OCI-M2 (cell line): Measurements from ENCODE around the gene HIPK2.
"Not testable (repeated sequence)": the region's sequence is repeated elsewhere in the genome, so short reads cannot be mapped to it uniquely, and the experiment has no call there.

ENCODE experiments used
- DNase-seq: peaks from one replicate; lab custom pipeline; 2025; ENCODE audit not compliant: unreplicated experiment; lab: John Stamatoyannopoulos, UW

HIPK2 gene

GRCh38 chr7:139630643-139631519, 146.9 kb downstream of the HIPK2 start:
- no peak for DNase-seq

DNA sequence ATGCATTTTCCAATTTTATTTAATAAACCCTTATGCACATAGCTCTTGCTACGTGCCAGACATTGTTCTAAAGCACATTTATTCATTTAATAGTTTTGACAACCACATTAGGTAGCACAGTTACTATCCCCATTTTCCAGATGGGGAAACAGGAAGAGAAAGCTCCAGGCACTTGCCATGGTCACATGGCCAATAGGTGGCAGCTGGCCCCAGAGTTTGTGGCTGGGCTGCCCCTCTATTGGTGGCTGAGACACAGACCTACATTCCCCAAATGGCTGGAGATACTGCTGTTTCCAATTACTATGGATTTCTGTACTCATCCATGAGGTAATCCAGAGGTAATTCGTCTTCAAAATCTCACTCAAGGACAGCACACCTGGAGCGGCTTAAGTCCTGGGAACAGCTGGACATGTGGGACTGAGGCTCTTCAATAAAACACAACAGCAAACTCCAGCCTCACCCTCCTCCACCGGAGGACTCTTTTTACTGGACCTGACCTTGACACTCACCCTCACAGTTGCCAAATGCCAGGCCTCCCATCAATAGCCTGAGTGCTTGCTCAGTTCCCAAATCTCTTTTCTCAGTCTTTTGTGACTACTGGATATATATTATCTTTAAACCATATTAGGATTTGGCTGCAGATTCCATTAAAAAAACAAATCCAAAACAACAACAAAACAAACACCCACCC, 148.3 kb downstream of the HIPK2 start:
- DNase-seq, result no peak

DNA sequence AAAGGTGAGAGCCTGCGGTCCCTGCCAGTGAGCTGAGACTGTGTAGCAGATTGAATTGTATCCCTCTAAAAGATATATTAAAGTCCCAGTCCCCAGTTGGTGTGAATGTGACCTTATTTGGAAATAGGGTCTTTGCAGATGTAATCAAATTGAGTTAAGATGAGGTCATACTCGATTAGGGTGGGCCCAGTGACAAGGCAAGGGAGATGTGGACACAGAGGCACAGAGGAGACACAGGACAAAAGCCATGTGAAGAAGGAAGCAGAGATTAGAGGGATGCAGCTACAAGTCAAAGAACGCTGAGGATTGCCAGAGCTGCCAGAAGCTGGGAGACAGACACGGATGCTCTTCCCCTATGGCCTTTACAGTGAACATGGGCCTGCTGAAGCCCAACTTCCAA, 150.0 kb downstream of the HIPK2 start:
- DNase-seq, result no peak

DNA sequence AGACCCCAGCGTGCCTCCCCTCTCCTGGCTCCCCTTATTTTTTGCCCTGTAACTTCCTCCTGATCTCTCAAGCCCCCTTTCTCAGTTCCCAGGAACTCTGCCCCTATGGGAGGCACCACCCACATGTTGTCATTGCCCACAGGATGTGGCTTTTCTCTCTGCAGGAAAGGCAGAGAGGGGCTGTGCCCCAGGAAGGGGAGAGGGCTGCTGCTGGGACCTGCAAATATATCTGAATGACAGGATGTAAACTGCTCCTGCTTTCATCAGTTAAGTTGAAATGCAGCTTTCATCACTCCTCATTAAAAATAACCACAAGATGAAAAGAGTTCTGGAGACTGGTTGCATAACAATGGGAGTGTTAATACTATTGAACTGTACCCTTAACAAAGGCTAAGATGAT, 151.0 kb downstream of the HIPK2 start:
- DNase-seq, result no peak

DNA sequence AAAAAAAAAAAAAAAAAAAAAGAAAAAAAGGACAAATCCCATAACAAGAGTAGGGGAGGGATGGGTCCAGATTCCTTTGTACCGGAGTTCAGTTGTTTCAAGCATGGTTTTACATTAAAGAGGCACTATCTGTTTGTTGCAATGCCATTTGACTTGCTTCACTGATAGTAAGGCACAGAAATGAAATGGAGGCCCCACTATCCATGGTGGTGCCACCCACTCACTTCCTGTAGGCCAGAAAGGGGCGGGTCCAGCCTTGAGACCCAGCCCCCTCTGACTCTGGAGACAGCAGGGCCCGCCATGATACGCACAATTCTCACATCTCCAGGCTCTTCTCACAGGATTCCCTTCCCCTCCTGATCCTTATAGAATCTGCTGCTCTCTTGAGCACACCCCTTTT, 154.3 kb downstream of the HIPK2 start:
- DNase-seq, result no peak

- no peak for DNase-seq
These were observed 157.0 kb downstream of the HIPK2 start for GRCh38 chr7:139620676-139621344.

DNA sequence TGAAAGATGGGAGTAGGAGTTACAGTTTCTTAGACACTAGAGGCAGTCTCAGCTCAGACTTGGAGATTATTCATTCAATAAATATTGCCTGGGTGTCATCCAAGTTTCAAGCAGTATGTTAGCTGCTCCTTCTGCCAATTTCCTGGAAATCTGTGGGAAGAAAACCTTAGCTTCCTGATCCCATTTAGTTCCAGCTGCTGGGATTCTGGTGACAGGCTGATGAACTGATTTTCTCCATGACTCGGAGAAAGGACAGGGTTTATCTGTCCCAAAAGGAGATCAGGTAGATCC, 158.5 kb downstream of the HIPK2 start:
- no peak for DNase-seq

- DNase-seq, result no peak
These were observed 159.1 kb downstream of the HIPK2 start for GRCh38 chr7:139618482-139619366.

DNA sequence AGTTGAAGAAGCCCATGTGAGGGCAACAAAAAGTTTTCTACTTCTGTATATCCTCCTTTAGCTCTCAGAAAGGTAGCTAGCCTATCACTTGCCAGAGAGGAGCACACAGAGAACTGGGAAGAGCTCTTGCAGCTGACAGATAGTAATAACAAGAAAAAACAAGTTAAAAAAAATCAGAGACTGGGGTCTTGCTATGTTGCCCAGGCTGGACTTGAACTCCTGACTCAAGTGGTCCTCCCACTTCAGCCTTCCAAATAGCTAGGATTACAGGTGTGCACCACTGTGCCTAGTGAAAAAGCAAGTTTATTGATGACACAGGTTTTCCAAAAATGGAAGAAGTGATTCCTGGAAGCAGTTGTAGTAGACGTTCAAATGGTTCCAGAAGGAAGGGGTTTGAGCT, 160.7 kb downstream of the HIPK2 start:
- no peak for DNase-seq

DNA sequence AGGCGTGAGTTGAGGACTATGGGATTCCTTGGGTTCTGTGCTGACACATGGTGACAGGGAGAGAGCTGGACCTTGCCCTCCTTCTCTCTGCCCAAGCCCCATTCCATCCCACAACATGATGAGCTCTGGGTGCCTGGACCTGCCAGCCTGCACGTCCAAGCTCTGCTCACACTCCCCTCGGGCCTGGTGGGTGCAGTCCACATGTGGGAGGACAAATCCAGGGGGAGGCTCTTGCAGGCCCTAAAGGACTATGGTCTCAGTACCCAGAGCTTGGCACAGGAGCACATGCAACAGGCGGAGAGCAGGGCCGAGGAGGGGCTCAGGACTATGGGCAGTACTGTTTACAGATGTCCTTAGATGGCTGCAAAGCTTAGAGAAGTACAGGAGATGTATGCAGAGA, 162.9 kb downstream of the HIPK2 start:
- DNase-seq, result no peak

- DNase-seq, result no peak
These were observed 163.8 kb downstream of the HIPK2 start for GRCh38 chr7:139613971-139614411.

- DNase-seq, result not testable (repeated sequence)
These were observed 166.2 kb downstream of the HIPK2 start for GRCh38 chr7:139611556-139611955.

GRCh38 chr7:139610595-139610994, 167.2 kb downstream of the HIPK2 start:
- no peak for DNase-seq

DNA sequence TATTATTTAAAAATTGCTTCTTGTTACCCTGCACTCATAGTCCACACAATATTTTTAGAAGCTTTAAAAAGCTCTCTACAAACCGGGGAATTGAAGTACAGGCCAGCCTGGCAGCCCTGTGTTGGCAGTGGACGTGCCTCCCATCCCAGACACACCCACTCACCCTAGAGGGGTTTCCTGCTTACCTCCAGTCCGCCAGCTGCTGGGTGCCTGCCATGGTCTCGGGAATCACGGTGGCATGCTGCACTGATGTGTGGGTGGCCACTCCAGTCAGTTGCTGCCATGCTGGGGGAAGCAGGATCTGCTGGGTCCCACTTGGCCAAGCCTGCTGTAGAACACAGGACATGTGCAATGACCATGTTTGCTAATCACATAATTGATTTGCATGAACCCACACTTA, 173.9 kb downstream of the HIPK2 start:
- DNase-seq, result no peak

DNA sequence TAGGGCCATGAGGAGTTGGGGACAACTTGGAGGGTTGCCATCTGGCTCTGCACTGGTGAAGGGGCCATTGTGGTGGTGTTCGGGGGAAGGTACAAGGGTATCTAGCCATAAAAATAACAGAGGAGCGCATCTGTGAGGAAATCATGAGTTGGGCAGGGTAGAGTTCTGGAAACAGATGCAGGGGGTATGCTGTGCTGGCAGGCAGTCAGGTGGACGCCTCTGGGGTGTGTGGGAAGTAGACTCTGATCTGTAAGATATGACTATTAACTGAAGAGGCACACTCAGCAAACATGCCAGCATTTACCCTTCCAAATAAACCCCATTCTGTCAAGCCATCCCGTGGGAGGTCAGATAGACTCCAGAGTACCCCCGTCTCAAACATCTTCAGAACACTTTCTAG, 174.5 kb downstream of the HIPK2 start:
- no peak for DNase-seq

- no peak for DNase-seq
These were observed 175.6 kb downstream of the HIPK2 start for GRCh38 chr7:139602143-139602722.

DNA sequence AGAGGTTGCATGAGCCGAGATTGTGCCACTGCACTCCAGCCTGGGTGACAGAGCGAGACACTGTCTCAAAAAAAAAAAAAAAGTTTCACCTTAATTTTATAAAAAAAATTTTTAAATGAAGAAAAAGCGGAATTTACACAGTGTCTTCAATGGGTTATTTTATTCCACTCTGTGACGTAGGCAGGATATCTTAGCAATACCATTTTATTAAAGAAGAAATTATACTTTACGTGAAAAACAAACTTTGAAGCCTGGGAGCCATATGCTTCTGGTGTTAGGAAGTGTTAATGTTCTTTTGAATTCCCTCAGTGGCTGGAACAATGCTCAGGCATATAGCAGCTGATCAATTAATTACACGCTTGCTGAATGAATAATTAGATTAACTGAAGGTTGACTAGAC, 176.6 kb downstream of the HIPK2 start:
- no peak for DNase-seq

GRCh38 chr7:139600306-139600705, 177.5 kb downstream of the HIPK2 start:
- DNase-seq, result no peak

GRCh38 chr7:139598642-139599041, 179.2 kb downstream of the HIPK2 start:
- DNase-seq, result no peak

DNA sequence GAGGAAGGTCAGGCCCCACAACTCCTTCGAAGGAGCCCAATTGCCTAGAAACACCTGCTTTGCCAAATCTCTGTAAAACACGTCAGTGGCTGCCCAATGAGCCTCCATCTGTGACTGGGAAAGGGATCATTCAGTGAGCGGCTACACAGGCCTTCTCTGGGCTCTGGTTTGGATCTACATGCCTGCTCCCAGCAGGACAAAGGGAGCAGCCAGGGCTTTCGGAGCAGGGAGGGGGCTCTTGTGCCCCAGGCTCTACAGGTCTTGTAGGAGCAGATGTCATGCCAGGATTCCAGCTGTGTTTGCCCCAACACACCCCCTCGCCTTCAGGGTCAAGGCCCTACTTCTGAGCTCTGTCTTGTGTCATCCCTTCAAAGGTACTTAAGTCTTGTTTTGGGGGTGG, 180.8 kb downstream of the HIPK2 start:
- no peak for DNase-seq

DNA sequence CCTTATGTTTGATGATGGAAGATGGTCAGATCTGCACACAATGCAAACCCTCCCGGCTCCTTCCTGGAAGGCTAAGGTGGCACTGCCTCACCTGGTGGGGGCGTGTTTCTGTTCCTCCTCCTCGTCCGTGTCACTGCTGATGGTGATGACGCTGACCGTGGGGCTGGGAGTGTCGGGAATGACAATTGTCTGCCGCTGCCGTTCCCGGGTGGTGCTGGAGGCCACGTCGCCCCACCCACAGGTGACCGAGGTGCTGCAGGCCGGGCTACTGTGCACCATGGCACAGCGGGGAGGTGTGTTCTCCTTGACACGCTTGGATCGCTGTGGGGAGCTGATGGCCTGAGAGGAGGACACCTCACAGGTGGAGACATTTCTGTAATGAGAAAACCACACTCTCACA, 181.2 kb downstream of the HIPK2 start:
- DNase-seq, result no peak
